AG04450 (cell line): Measurements from ENCODE around the gene RRBP1. TPM values are rescaled to one million over a fixed set of nuclear protein-coding genes. Genes with fewer than 3 reads are reported as not detected.
A peak's percentile ranks its signal among the peaks of the same experiment; 100 is the strongest.

ENCODE experiments used
- CTCF ChIA-PET: fragments of 300-600, 350-600 bp; formaldehyde crosslinking; extraction: SDS; loops from one replicate; lab custom pipeline; 2022; ENCODE audit warnings: antibody characterized with exemption, inconsistent platforms; lab: Charles Lee
- POLR2A ChIA-PET: fragments of 350-600 bp; formaldehyde crosslinking; extraction: SDS; loops from one replicate; lab custom pipeline; 2021; ENCODE audit warnings: antibody characterized with exemption, inconsistent platforms; lab: Yijun Ruan, JAX
- DNase-seq: peaks from one replicate; pipeline ENCODE4 v3.0.0-alpha.2; 2011; ENCODE audit warnings: low read depth, low spot score
- H3K27ac ChIP-seq: one replicate; pipeline ENCODE4 v1.5.1; 2012; ENCODE audit warnings: low read depth, low read length, control low read depth
- H3K27me3 ChIP-seq: one replicate; pipeline ENCODE4 v1.6.0; 2012; ENCODE audit warnings: low read length; ENCODE audit not compliant: control insufficient read depth, insufficient read depth
- H3K4me3 ChIP-seq: 2 replicates; pipeline ENCODE4 v1.5.1; 2011; ENCODE audit warnings: mild to moderate bottlenecking, low read depth, low read length, control low read depth
- H3K9me3 ChIP-seq: 2 replicates; pipeline ENCODE4 v1.5.1; 2012; ENCODE audit warnings: low read length; ENCODE audit not compliant: control insufficient read depth, insufficient read depth
- polyA plus RNA-seq: library from polyadenylated mRNA; depleted of rRNA; stranded (reverse); fragments of >200 nt; gene quantifications from 2 replicates; pipeline ENCODE4 v1.2.3, GENCODE V29; 2011
- TF ChIP-seq, protein P1 (sequence below): IDR thresholded peaks from 2 replicates; pipeline ENCODE4 v1.5.1; 2011; ENCODE audit warnings: low read depth, low read length, control low read depth, inconsistent platforms

RRBP1 gene
- polyA plus RNA-seq, 1 experiment = 153 TPM

DNA sequence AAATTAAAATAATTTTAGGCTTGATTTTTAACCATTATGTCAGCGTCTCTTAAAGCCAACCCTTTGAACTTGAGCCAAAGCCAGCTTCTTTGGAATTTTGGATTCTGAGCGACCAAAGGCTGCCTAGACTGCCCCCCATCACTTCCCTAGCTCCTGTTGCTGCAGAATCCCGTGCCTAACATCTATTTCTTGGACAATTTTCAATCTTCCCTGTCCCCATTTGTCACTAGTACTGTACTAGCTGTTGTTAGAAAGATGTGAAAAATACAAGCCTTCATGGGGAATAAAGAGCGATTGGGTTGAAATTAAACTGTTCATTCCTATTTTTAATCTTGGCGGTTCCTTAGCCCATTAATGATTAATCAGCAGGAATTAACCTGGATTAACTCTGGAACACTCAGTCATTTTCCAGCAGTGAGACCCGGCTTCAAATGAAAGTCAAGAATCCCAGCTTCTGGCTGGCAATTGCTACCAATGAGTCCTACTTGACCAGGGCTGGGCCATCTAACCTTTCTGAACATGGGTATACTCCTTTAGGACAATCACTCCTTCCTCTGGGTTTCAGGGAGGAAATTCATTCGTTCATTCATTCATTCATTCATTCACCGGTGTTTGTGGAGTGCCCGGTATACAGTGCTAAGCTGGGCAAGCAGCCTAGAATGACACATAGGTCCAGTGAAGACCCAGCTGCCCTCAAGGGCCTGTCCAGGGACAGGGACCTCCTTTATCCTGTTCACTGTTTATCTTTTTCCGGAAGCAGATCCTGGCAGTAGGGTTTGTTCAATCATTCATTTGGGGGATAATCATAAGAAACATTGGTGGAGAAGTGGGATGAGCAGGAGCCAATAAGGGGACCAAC, 1.4 kb upstream of the RRBP1 start:
- DNase-seq = no peak
- H3K4me3 ChIP-seq = no peak overlapping the region
- ChIA-PET CTCF (interaction anchor here (0.6 to 3.1 kb wide), 24 partner anchors 8 to 254 kb away, joined by 3 to 20 read pairs (median 4); partner anchors contain the start of gene BANF2), POLR2A (interaction anchor here (0.8 to 3.8 kb wide), 18 partner anchors 11 to 274 kb away, joined by 3 to 53 read pairs (median 8); no protein-coding TSS in a partner anchor)
- no peak overlapping the region for H3K27ac ChIP-seq
- TF ChIP-seq, protein P1, sequence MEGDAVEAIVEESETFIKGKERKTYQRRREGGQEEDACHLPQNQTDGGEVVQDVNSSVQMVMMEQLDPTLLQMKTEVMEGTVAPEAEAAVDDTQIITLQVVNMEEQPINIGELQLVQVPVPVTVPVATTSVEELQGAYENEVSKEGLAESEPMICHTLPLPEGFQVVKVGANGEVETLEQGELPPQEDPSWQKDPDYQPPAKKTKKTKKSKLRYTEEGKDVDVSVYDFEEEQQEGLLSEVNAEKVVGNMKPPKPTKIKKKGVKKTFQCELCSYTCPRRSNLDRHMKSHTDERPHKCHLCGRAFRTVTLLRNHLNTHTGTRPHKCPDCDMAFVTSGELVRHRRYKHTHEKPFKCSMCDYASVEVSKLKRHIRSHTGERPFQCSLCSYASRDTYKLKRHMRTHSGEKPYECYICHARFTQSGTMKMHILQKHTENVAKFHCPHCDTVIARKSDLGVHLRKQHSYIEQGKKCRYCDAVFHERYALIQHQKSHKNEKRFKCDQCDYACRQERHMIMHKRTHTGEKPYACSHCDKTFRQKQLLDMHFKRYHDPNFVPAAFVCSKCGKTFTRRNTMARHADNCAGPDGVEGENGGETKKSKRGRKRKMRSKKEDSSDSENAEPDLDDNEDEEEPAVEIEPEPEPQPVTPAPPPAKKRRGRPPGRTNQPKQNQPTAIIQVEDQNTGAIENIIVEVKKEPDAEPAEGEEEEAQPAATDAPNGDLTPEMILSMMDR = no peak
- H3K27me3 ChIP-seq = peaks cover 5% of the 10 kb centered on the region
- H3K9me3 ChIP-seq = peaks cover 14% of the 10 kb centered on the region

DNA sequence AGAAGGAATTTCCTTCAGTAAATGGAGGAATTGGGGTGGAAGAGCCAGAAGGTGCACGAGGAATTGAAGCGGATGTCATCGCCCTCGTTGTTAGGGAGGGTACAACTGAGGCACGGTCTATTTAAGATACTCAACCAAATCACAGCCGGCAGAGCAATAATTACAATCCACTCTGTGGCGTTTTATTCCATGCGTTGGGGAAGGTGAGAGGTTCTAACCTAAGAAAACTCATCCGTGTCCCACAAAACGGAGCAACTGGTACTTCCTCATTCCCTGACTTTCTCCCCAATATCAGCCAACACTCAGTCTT, 802 bp upstream of the RRBP1 start:
- H3K9me3 ChIP-seq = peaks cover 14% of the 10 kb centered on the region
- TF ChIP-seq, protein P1 = no peak
- peak overlapping the region; percentile 65 for H3K4me3 ChIP-seq
- peaks cover 5% of the 10 kb centered on the region for H3K27me3 ChIP-seq
- ChIA-PET CTCF (interaction anchor here (0.6 to 3.1 kb wide), 27 partner anchors 9 to 912 kb away, joined by 3 to 20 read pairs (median 4); partner anchors contain the start of gene BANF2), POLR2A (interaction anchor here (0.7 to 3.8 kb wide), 36 partner anchors 10 to 283 kb away, joined by 3 to 53 read pairs (median 5); partner anchors contain the start of gene DSTN)
- DNase-seq = no peak
- peak overlapping the region; percentile 52 for H3K27ac ChIP-seq

DNA sequence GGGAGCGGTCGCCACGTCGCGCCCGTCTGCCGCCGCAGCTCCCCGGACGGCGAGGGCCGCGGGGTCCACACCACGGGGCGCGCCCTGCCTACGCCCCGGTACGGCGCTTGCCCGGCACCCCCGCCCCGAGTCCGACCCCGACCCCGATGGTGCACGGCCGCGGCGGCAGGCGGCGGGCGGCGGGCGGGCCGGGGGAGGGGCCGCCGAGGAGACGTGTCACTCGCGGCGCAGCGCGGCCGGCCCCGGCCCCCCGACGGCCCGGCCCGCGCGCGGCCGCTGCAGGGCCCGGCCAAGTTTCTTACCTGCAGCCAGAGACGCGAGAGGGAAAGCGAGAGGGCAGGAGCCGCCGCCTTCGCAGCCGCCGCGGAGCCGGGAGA, 328 bp downstream of the RRBP1 start:
- peak overlapping the region; percentile 89 for H3K27ac ChIP-seq
- H3K9me3 ChIP-seq = peaks cover 5% of the 10 kb centered on the region
- H3K4me3 ChIP-seq = peak overlapping the region; percentile 79
- POLR2A ChIA-PET = interaction anchor here (0.6 to 3.8 kb wide), 31 partner anchors 9 to 287 kb away, joined by 3 to 53 read pairs (median 6); partner anchors contain the start of genes DSTN, MGME1 and SNX5
- no peak for DNase-seq
- TF ChIP-seq, protein P1 = no peak
- H3K27me3 ChIP-seq = peaks cover 5% of the 10 kb centered on the region
- CTCF ChIA-PET = interaction anchor here (0.6 to 3.1 kb wide), 23 partner anchors 10 to 277 kb away, joined by 3 to 20 read pairs (median 5); partner anchors contain the start of gene BANF2

DNA sequence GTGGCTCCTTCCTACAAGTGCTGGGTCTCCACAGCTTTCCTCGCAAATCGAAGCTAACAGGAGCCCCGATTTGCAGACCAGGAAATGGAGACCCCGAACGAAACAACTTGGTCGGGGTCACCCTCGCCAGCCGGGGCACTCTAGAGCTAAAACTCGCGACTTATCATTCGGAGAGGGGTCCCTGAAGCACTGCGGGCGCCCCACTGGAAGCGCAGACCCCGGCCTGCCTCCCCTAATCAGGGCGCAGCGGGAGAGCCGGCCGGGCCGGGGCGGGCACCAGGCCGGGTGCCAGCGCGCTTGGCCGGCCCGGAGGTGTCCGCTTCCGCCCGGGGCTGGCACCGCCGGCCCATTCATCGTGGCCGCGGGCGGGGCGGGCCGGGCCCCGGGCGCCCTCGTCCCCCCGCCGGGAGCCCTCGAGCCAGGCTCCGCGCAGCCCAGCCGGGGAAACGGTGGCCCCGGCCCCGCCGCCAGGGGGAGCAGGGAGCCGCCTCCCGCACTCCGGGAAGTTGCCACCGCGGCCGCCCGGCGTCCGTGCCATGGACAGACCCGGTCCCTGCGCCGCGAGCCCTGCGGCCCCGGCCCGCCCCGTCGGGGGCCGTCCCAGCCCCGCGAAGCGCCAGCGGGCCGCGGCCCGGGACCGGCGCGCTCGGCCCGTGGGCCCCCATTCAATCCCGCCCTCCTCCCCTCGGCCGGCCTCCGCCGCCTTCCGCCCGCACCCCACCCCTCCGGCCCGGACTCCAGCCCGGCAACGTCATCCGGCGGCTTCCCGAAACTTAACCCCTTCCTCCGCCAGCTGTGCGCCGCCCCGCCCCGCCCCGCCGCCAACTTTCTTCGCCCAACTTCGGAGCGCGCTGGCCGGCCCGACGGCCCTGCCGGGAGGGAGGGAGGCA, 961 bp downstream of the RRBP1 start:
- Histone ChIP-seq H3K27ac (peak overlapping the region; percentile 73), H3K9me3 (no peaks in the 10 kb centered on the region), H3K27me3 (peaks cover 5% of the 10 kb centered on the region), H3K4me3 (peak overlapping the region; percentile 79)
- TF ChIP-seq, protein P1 = peak; percentile 59
- CTCF ChIA-PET = interaction anchor here (0.6 to 3.7 kb wide), 16 partner anchors 10 to 315 kb away, joined by 3 to 20 read pairs (median 4); no protein-coding TSS in a partner anchor
- POLR2A ChIA-PET = interaction anchor here (0.7 to 3.8 kb wide), 14 partner anchors 21 to 256 kb away, joined by 3 to 53 read pairs (median 12); partner anchors contain the start of gene DSTN
- no peak for DNase-seq
